GM19467 (cell line): Measurements from ENCODE around the gene NANOS3.

Experiments
- ATAC-seq: cut with Tn5 transposase; IDR thresholded peaks from one replicate; pipeline ENCODE4 v1.9.1; 2021; ENCODE audit warnings: mild to moderate bottlenecking, moderate library complexity; ENCODE audit not compliant: unreplicated experiment

The NANOS3 gene

GRCh38 chr19:13884726-13885591 is 8.0 kb downstream of the NANOS3 start:
- no peak for ATAC-seq

- ATAC-seq: no peak
Observed at GRCh38 chr19:13885826-13886365, 9.0 kb downstream of the NANOS3 start.

- ATAC-seq: no peak
Observed at GRCh38 chr19:13887018-13887436, 10.1 kb downstream of the NANOS3 start.

GRCh38 chr19:13887517-13887916 is 10.6 kb downstream of the NANOS3 start:
- no peak for ATAC-seq

GRCh38 chr19:13888281-13888680 is 11.3 kb downstream of the NANOS3 start:
- no peak for ATAC-seq

GRCh38 chr19:13890136-13890535 is 13.2 kb downstream of the NANOS3 start:
- no peak for ATAC-seq

GRCh38 chr19:13892870-13893269 is 15.9 kb downstream of the NANOS3 start:
- ATAC-seq: no peak

- ATAC-seq: no peak
Observed at GRCh38 chr19:13894552-13894951, 17.6 kb downstream of the NANOS3 start.

GRCh38 chr19:13896227-13896626 is 19.3 kb downstream of the NANOS3 start:
- no peak for ATAC-seq

- ATAC-seq: no peak
Observed at GRCh38 chr19:13899393-13899792, 22.5 kb downstream of the NANOS3 start.

- ATAC-seq: no peak
Observed at GRCh38 chr19:13899912-13900584, 23.1 kb downstream of the NANOS3 start.

GRCh38 chr19:13902993-13903555 is 26.1 kb downstream of the NANOS3 start:
- ATAC-seq: no peak

GRCh38 chr19:13905634-13906520 is 28.9 kb downstream of the NANOS3 start, which contains the start of the genes BRME1 and CC2D1A:
Gene BRME1 (minus strand): TSS chr19:13906117. CDS start chr19:13904892, 1,225 bp downstream.
Gene CC2D1A (plus strand): TSS chr19:13906201. CDS start chr19:13906442, 241 bp downstream.
- ATAC-seq: peak; percentile 89

GRCh38 chr19:13906521-13906904 is 29.6 kb downstream of the NANOS3 start:
- no peak for ATAC-seq

GRCh38 chr19:13906910-13907309 is 30.0 kb downstream of the NANOS3 start:
- ATAC-seq: no peak

GRCh38 chr19:13908674-13909073 is 31.7 kb downstream of the NANOS3 start:
- no peak for ATAC-seq

- ATAC-seq: no peak
Observed at GRCh38 chr19:13909430-13909829, 32.5 kb downstream of the NANOS3 start.

GRCh38 chr19:13913352-13913751 is 36.4 kb downstream of the NANOS3 start:
- no peak for ATAC-seq

GRCh38 chr19:13914777-13915176 is 37.8 kb downstream of the NANOS3 start:
- ATAC-seq: no peak

- no peak for ATAC-seq
Observed at GRCh38 chr19:13917888-13918406, 41.0 kb downstream of the NANOS3 start.
